ENCODE results near the gene MAD2L1BP. TPM values are rescaled to one million over a fixed set of nuclear protein-coding genes. Genes with fewer than 3 reads are reported as not detected.
A peak's percentile ranks its signal among the peaks of the same experiment; 100 is the strongest.

MAD2L1BP gene
- total RNA-seq, 1 experiment from 2014 or later: 30.1 TPM

GRCh38 chr6:43668151-43669028 lies 32.8 kb downstream of the MAD2L1BP start (continued):
- TF ChIP-seq TEAD4 (CRISPR knock-in tag; IDR thresholded peaks at IDR 0.05): no peak
- no peak for TF ChIP-seq CREB1 (CRISPR knock-in tag; IDR thresholded peaks at IDR 0.05)
- no peak for TF ChIP-seq ZBTB21 (CRISPR knock-in tag; IDR thresholded peaks at IDR 0.05; ENCODE audit: borderline replicate concordance)
- TF ChIP-seq SP1 (CRISPR knock-in tag; conservative IDR thresholded peaks at IDR 0.05): no peak; the same call in 1 of the 2 replicates
- no peak for TF ChIP-seq KAT7 (CRISPR knock-in tag; IDR thresholded peaks at IDR 0.05; ENCODE audit: borderline replicate concordance)
- TF ChIP-seq NFATC4 (CRISPR knock-in tag; IDR thresholded peaks at IDR 0.05): peak; percentile 74; the same call in 1 of the 2 replicates
- TF ChIP-seq OVOL2 (CRISPR knock-in tag; IDR thresholded peaks at IDR 0.05; ENCODE audit: borderline replicate concordance): no peak
- TF ChIP-seq ERG (CRISPR knock-in tag; IDR thresholded peaks at IDR 0.05): peak; percentile 69; the same call in 1 of the 2 replicates
- no peak for TF ChIP-seq GTF2I (CRISPR knock-in tag; conservative IDR thresholded peaks at IDR 0.05)
- TF ChIP-seq PRRX2 (CRISPR knock-in tag; IDR thresholded peaks at IDR 0.05): peak; percentile 85; the same call in 1 of the 2 replicates
- no peak for TF ChIP-seq E2F5 (CRISPR knock-in tag; IDR thresholded peaks at IDR 0.05)
- TF ChIP-seq CDX4 (CRISPR knock-in tag; IDR thresholded peaks at IDR 0.05; ENCODE audit: borderline replicate concordance): no peak
- TF ChIP-seq NFE2L1 (CRISPR knock-in tag; IDR thresholded peaks at IDR 0.05): no peak
- TF ChIP-seq FOXP4 (CRISPR knock-in tag; IDR thresholded peaks at IDR 0.05): no peak
- no peak for TF ChIP-seq MAX (CRISPR knock-in tag; IDR thresholded peaks at IDR 0.05)
- TF ChIP-seq STAT6 (CRISPR knock-in tag; conservative IDR thresholded peaks at IDR 0.05; ENCODE audit: low read depth): no peak
- no peak for TF ChIP-seq TCF7 (CRISPR knock-in tag; IDR thresholded peaks at IDR 0.05; ENCODE audit: low read depth)
- TF ChIP-seq ZNF532 (CRISPR knock-in tag; IDR thresholded peaks at IDR 0.05; ENCODE audit: borderline replicate concordance): peak; percentile 53; the same call in 1 of the 2 replicates
- no peak for TF ChIP-seq IRF2 (CRISPR knock-in tag; IDR thresholded peaks at IDR 0.05; ENCODE audit: borderline replicate concordance, low read depth)
- TF ChIP-seq RORB (CRISPR knock-in tag; IDR thresholded peaks at IDR 0.05): no peak
- TF ChIP-seq GRHL2 (CRISPR knock-in tag; IDR thresholded peaks at IDR 0.05; ENCODE audit: insufficient replicate concordance, severe bottlenecking): no peak
- TF ChIP-seq ZNF423 (CRISPR knock-in tag; IDR thresholded peaks at IDR 0.05): peak; percentile 87

All from WTC11 (cell line).